ENCODE data around the gene CABCOCO1. TPM values are rescaled to one million over a fixed set of nuclear protein-coding genes. Genes with fewer than 3 reads are reported as not detected.

CABCOCO1 gene
- total RNA-seq, 4 donors from 2014 or later = not detected

- Histone ChIP-seq H3K4me1 (no peaks in the 10 kb centered on the region), H3K4me3 (no peak overlapping the region), H3K36me3 (no peaks in the 10 kb centered on the region), H3K27ac (no peak overlapping the region), H3K27me3 (no peaks in the 10 kb centered on the region), H3K9me3 (no peaks in the 10 kb centered on the region)
- TF ChIP-seq EP300 (IDR thresholded peaks at IDR 0.05) = no peak
- TF ChIP-seq, protein P1, sequence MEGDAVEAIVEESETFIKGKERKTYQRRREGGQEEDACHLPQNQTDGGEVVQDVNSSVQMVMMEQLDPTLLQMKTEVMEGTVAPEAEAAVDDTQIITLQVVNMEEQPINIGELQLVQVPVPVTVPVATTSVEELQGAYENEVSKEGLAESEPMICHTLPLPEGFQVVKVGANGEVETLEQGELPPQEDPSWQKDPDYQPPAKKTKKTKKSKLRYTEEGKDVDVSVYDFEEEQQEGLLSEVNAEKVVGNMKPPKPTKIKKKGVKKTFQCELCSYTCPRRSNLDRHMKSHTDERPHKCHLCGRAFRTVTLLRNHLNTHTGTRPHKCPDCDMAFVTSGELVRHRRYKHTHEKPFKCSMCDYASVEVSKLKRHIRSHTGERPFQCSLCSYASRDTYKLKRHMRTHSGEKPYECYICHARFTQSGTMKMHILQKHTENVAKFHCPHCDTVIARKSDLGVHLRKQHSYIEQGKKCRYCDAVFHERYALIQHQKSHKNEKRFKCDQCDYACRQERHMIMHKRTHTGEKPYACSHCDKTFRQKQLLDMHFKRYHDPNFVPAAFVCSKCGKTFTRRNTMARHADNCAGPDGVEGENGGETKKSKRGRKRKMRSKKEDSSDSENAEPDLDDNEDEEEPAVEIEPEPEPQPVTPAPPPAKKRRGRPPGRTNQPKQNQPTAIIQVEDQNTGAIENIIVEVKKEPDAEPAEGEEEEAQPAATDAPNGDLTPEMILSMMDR (IDR thresholded peaks at IDR 0.05) = no peak
- WGBS = 75% methylated on average over 1 of the region's 1 CpG
- no peak for DNase-seq (ENCODE audit: low spot score in 2 of 2)
Observed at GRCh38 chr10:61634746-61635145, 28.0 kb upstream of the CABCOCO1 start.

DNA sequence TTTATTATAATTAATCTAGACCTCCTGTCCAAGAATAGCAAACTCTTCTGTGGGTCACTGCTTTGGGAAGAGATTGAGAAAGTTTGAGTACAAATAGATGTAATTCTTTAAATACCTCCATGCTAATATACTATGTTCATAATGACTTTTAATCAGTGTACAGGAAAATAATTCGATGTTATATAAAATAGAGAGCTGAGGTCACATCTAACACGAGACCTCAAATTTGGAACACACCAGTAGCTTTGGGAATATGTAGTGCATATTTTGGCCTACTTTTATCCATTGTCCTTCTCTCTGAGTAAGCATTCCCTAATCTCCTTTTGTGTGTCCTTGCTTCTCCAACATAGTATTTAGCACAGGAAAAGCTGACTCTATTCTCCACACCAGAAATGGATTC, 27.3 kb upstream of the CABCOCO1 start:
- no peak for TF ChIP-seq POLR2A (IDR thresholded peaks at IDR 0.05)
- TF ChIP-seq, protein P1 (IDR thresholded peaks at IDR 0.05) = no peak
- no peak for TF ChIP-seq EP300 (IDR thresholded peaks at IDR 0.05)
- TF ChIP-seq POLR2AphosphoS5 (IDR thresholded peaks at IDR 0.05) = no peak
- Histone ChIP-seq H3K27me3 (no peaks in the 10 kb centered on the region), H3K4me1 (no peaks in the 10 kb centered on the region), H3K4me3 (no peak overlapping the region), H3K27ac (no peak overlapping the region), H3K36me3 (no peaks in the 10 kb centered on the region), H3K9me3 (no peaks in the 10 kb centered on the region)
- no peak for DNase-seq (ENCODE audit: low spot score in 2 of 2)
- 72% methylated on average over 2 of the region's 2 CpGs for WGBS

GRCh38 chr10:61635932-61636331, 26.8 kb upstream of the CABCOCO1 start:
- no peak overlapping the region for H3K4me3 ChIP-seq
- no peak for DNase-seq (ENCODE audit: low spot score in 2 of 2)
- no peaks in the 10 kb centered on the region for H3K9me3 ChIP-seq
- H3K36me3 ChIP-seq = no peaks in the 10 kb centered on the region
- TF ChIP-seq POLR2A (IDR thresholded peaks at IDR 0.05) = no peak
- TF ChIP-seq, protein P1 (IDR thresholded peaks at IDR 0.05) = no peak
- TF ChIP-seq POLR2AphosphoS5 (IDR thresholded peaks at IDR 0.05) = no peak
- TF ChIP-seq EP300 (IDR thresholded peaks at IDR 0.05) = no peak
- no peaks in the 10 kb centered on the region for H3K4me1 ChIP-seq
- H3K27ac ChIP-seq = no peak overlapping the region
- no peaks in the 10 kb centered on the region for H3K27me3 ChIP-seq

- H3K27me3 ChIP-seq = no peaks in the 10 kb centered on the region
- DNase-seq (ENCODE audit: low spot score in 2 of 2) = no peak
- no peak overlapping the region for H3K27ac ChIP-seq
- H3K4me1 ChIP-seq = peaks cover 7% of the 10 kb centered on the region
- no peak overlapping the region for H3K4me3 ChIP-seq
- 95% methylated on average over 4 of the region's 4 CpGs for WGBS
- TF ChIP-seq POLR2A (IDR thresholded peaks at IDR 0.05) (no peak), POLR2AphosphoS5 (IDR thresholded peaks at IDR 0.05) (no peak), EP300 (IDR thresholded peaks at IDR 0.05) (no peak)
- TF ChIP-seq, protein P1 (IDR thresholded peaks at IDR 0.05) = no peak
- no peaks in the 10 kb centered on the region for H3K36me3 ChIP-seq
- no peaks in the 10 kb centered on the region for H3K9me3 ChIP-seq
Observed at GRCh38 chr10:61639952-61640351, 22.8 kb upstream of the CABCOCO1 start.

DNA sequence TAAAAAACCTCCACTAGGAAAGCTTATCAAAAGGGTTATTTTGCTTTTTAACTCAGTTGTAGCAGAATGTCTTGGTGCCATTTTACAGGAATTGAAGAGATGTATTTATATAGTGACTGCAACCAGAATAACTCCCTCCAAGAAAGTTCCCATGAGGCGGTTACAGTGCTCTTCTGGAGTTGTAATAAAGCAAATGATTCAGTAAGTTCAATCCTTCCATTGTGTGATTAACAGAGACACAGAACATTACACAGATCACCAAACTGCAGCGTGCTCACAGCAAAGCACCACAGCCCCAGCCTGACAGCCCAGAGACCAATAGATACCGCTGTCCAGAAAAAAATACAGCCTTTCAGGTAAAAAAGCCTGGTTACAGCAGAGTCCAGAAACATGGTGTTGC, 21.9 kb upstream of the CABCOCO1 start:
- H3K27ac ChIP-seq = no peak overlapping the region
- DNase-seq (ENCODE audit: low spot score in 2 of 2) = no peak
- TF ChIP-seq EP300 (IDR thresholded peaks at IDR 0.05) (no peak), POLR2A (IDR thresholded peaks at IDR 0.05) (no peak)
- TF ChIP-seq, protein P1 (IDR thresholded peaks at IDR 0.05) = no peak
- WGBS = 91% methylated on average over 3 of the region's 3 CpGs
- H3K4me1 ChIP-seq = peaks cover 7% of the 10 kb centered on the region
- H3K36me3 ChIP-seq = no peaks in the 10 kb centered on the region
- no peaks in the 10 kb centered on the region for H3K9me3 ChIP-seq
- H3K4me3 ChIP-seq = no peak overlapping the region
- no peaks in the 10 kb centered on the region for H3K27me3 ChIP-seq
